Measurements from ENCODE around the gene ACTL6B. TPM values are rescaled to one million over a fixed set of nuclear protein-coding genes. Genes with fewer than 3 reads are reported as not detected.

Gene ACTL6B
- total and polyA plus RNA-seq, 9 of the 15 experiments (the other 6 are each of a cell fraction or from before 2014, with no cell fraction given) = not detected

- TF ChIP-seq ZBTB40 (IDR thresholded peaks at IDR 0.05) (peak; percentile 99), ZBTB40 (CRISPR knock-in tag; IDR thresholded peaks at IDR 0.05) (peak; percentile 99), MCM5 (IDR thresholded peaks at IDR 0.05; ENCODE audit: low read depth) (no peak), FIP1L1 (IDR thresholded peaks at IDR 0.05; ENCODE audit: low read depth, low read length, poor library complexity, severe bottlenecking) (no peak), ZNF717 (CRISPR knock-in tag; IDR thresholded peaks at IDR 0.05) (no peak), ZNF699 (CRISPR knock-in tag; IDR thresholded peaks at IDR 0.05; ENCODE audit: insufficient replicate concordance) (no peak), ZBTB33 (CRISPR knock-in tag; IDR thresholded peaks at IDR 0.05) (peak; percentile 85), POLR2AphosphoS5 (IDR thresholded peaks at IDR 0.05; ENCODE audit: control insufficient read depth, insufficient read depth, low read depth, low read length) (no peak), ZFP91 (CRISPR knock-in tag; IDR thresholded peaks at IDR 0.05) (no peak), HNRNPH1 (optimal IDR thresholded peaks at IDR 0.05; ENCODE audit: low read depth, low read length) (no peak), ZBTB12 (CRISPR knock-in tag; IDR thresholded peaks at IDR 0.05) (no peak), ZNF507 (tag; conservative IDR thresholded peaks at IDR 0.05) (no peak)
Observed at GRCh38 chr7:100623951-100624824, 32.1 kb downstream of the ACTL6B start (continued).

Data from K562 (cell line).